HCT116 (cell line): ENCODE data around the gene SORL1. TPM values are rescaled to one million over a fixed set of nuclear protein-coding genes. Genes with fewer than 3 reads are reported as not detected.

Experiments used
- ATAC-seq: fragments of 200-7000 bp; cut with Tn5 transposase; 2 replicates; pipeline ENCODE4 v1.9.1; 2020; ENCODE audit warnings: mild to moderate bottlenecking, moderate library complexity
- BruUV-seq: library from RNA; stranded (reverse); fragments of 400-500 nt; replicated peaks from 2 replicates; lab custom pipeline; 2021; lab: Mats Ljungman, UMichigan
- CTCF ChIA-PET: fragments of 300-600 bp; sonication (Branson Sonifier 250); formaldehyde crosslinking; loops from one replicate; lab custom pipeline; 2021; ENCODE audit warnings: antibody characterized with exemption; lab: Charles Lee
- POLR2A ChIA-PET: fragments of 300-600, 350-600 bp; sonication (Branson Sonifier 250); formaldehyde crosslinking; loops from one replicate; lab custom pipeline; 2021; ENCODE audit warnings: antibody characterized with exemption; lab: Charles Lee
- RAD21 ChIA-PET, 2 experiments: fragments of 300-600 bp; sonication (Branson Sonifier 250); formaldehyde crosslinking; loops; one replicate each; lab custom pipeline; 2023; ENCODE audit warnings: low total read pairs in 2 of 2; ENCODE audit not compliant: uncharacterized antibody in 2 of 2, unreplicated experiment in 2 of 2, low non-redundant PET in 1 of 2; lab: Charles Lee
- DNase-seq: peaks from one replicate; pipeline ENCODE4 v3.0.0-alpha.2; 2010; ENCODE audit warnings: low read depth, low spot score
- H2AFZ ChIP-seq: fragments of 200-600 bp; shearing (Covaris generic), sonication (generic); 2 replicates; pipeline ENCODE4 v1.6.1; 2017; ENCODE audit warnings: low read depth, mixed run types, mixed read lengths, antibody characterized with exemption, low read length; ENCODE audit not compliant: poor library complexity, severe bottlenecking
- H3K27ac ChIP-seq: 2 replicates; pipeline ENCODE4 v1.5.1; 2012; ENCODE audit warnings: low read depth, low read length
- H3K27me3 ChIP-seq: fragments of 200-600 bp; sonication (generic); 2 replicates; pipeline ENCODE4 v1.6.1; 2016; ENCODE audit warnings: mixed run types, low read length, mixed read lengths; ENCODE audit not compliant: insufficient read depth
- H3K36me3 ChIP-seq, 2 experiments: fragments of 200-500 bp in 1 of 2; fragments of 200-600 bp in 1 of 2; sonication (Bioruptor generic) in 1 of 2; sonication (generic) in 1 of 2; 2 replicates each; pipeline versions ENCODE4 v1.5.1 to v1.6.1; 2014 to 2016; ENCODE audit warnings: low read length in 2 of 2, inconsistent platforms in 1 of 2, mixed read lengths in 1 of 2, mixed run types in 1 of 2; ENCODE audit not compliant: insufficient read depth in 2 of 2, control insufficient read depth in 1 of 2
- H3K4me1 ChIP-seq, 2 experiments: fragments of 200-600 bp in 1 of 2; sonication (generic) in 1 of 2; 2 replicates each; pipeline versions ENCODE4 v1.5.1 to v1.6.1; 2012 to 2017; ENCODE audit warnings: low read length in 2 of 2, inconsistent platforms in 1 of 2, mild to moderate bottlenecking in 1 of 2, mixed read lengths in 1 of 2, mixed run types in 1 of 2, moderate library complexity in 1 of 2; ENCODE audit not compliant: insufficient read depth in 2 of 2, control insufficient read depth in 1 of 2
- H3K4me2 ChIP-seq: fragments of 200-600 bp; sonication (generic); 2 replicates; pipeline ENCODE4 v1.6.1; 2017; ENCODE audit warnings: mixed run types, low read length, mixed read lengths
- H3K4me3 ChIP-seq, 2 experiments: fragments of 200-600 bp in 1 of 2; sonication (generic) in 1 of 2; replicated peaks in 1 of 2; 2 replicates each; pipeline ENCODE4 v1.5.1; 2011 to 2016; ENCODE audit warnings: low read length in 2 of 2, control low read depth in 1 of 2, low read depth in 1 of 2, mild to moderate bottlenecking in 1 of 2, mixed read lengths in 1 of 2, mixed run types in 1 of 2
- H3K79me2 ChIP-seq: fragments of 200-600 bp; sonication (generic); 2 replicates; pipeline ENCODE4 v1.6.1; 2017; ENCODE audit warnings: mild to moderate bottlenecking, mixed run types, low read length, moderate library complexity, mixed read lengths; ENCODE audit not compliant: insufficient read depth
- H3K9ac ChIP-seq: fragments of 200-600 bp; sonication (generic); 2 replicates; pipeline ENCODE4 v1.6.1; 2016; ENCODE audit warnings: low read length, mixed read lengths
- H3K9me2 ChIP-seq: fragments of 200-600 bp; sonication (generic), shearing (Covaris generic); 2 replicates; pipeline ENCODE4 v1.6.1; 2017; ENCODE audit warnings: mixed run types, mild to moderate bottlenecking, moderate library complexity; ENCODE audit not compliant: insufficient read depth
- H3K9me3 ChIP-seq, 2 experiments: fragments of 200-500 bp in 1 of 2; fragments of 200-600 bp in 1 of 2; sonication (Bioruptor generic) in 1 of 2; sonication (generic) in 1 of 2; 2 replicates each; pipeline ENCODE4 v1.6.1; 2014 to 2017; ENCODE audit warnings: low read length in 2 of 2, mixed read lengths in 2 of 2, inconsistent platforms in 1 of 2, low read depth in 1 of 2, mild to moderate bottlenecking in 1 of 2, mixed run types in 1 of 2, moderate library complexity in 1 of 2; ENCODE audit not compliant: control insufficient read depth in 1 of 2, insufficient read depth in 1 of 2
- H4K20me1 ChIP-seq: fragments of 200-600 bp; sonication (generic), shearing (Covaris generic); 2 replicates; pipeline ENCODE4 v1.6.1; 2017; ENCODE audit warnings: mixed run types, mild to moderate bottlenecking, moderate library complexity; ENCODE audit not compliant: insufficient read depth
- CEBPB ChIP-seq: IDR thresholded peaks from 2 replicates; pipeline ENCODE4 v1.6.1; 2012; ENCODE audit warnings: low read depth
- EGR1 ChIP-seq: IDR thresholded peaks from 2 replicates; pipeline ENCODE4 v1.6.1; 2012; ENCODE audit warnings: low read depth
- ELF1 ChIP-seq: IDR thresholded peaks from 2 replicates; pipeline ENCODE4 v1.6.1; 2012; ENCODE audit warnings: low read depth, borderline replicate concordance
- EZH2phosphoT487 ChIP-seq: fragments of 200-600 bp; IDR thresholded peaks from 2 replicates; pipeline ENCODE4 v1.6.1; 2018; ENCODE audit warnings: antibody characterized with exemption, borderline replicate concordance
- FOSL1 ChIP-seq: IDR thresholded peaks from 2 replicates; pipeline ENCODE4 v1.6.1; 2012; ENCODE audit warnings: low read depth
- JUND ChIP-seq: IDR thresholded peaks from 2 replicates; pipeline ENCODE4 v1.6.1; 2012
- POLR2A ChIP-seq: IDR thresholded peaks from 2 replicates; pipeline ENCODE4 v1.7.0; 2011; ENCODE audit warnings: borderline replicate concordance; ENCODE audit not compliant: insufficient read depth, insufficient read length; ENCODE audit errors: extremely low read depth
- SP1 ChIP-seq: IDR thresholded peaks from 2 replicates; pipeline ENCODE4 v1.6.1; 2012; ENCODE audit warnings: low read depth
- TCF7L2 ChIP-seq: IDR thresholded peaks from 2 replicates; pipeline ENCODE4 v1.7.0; 2011; ENCODE audit warnings: borderline replicate concordance, inconsistent platforms; ENCODE audit not compliant: insufficient read depth, insufficient read length; ENCODE audit errors: extremely low read depth
- ZNF274 ChIP-seq: fragments of 200-500 bp; sonication (Bioruptor generic); IDR thresholded peaks from 2 replicates; pipeline ENCODE4 v1.6.1; 2014; ENCODE audit warnings: mild to moderate bottlenecking, low read depth, low read length, inconsistent platforms
- intact Hi-C: fragments of 100-400 bp; cut with micrococcal nuclease; formaldehyde crosslinking; loops from 2 replicates; pipeline ENCODE4 v1.10.0; 2022
- total RNA-seq: library from RNA; stranded (reverse); gene quantifications from one replicate; pipeline ENCODE4 v1.2.1, GENCODE V29; 2021; ENCODE audit not compliant: unreplicated experiment
- TF ChIP-seq, protein P1 (sequence below): IDR thresholded peaks from 2 replicates; pipeline ENCODE4 v1.6.1; 2012
- TF ChIP-seq, protein P2 (sequence below): IDR thresholded peaks from 2 replicates; pipeline ENCODE4 v1.6.1; 2012; ENCODE audit warnings: low read depth
- TF ChIP-seq, protein P3 (sequence below): IDR thresholded peaks from 2 replicates; pipeline ENCODE4 v1.6.1; 2012
- TF ChIP-seq, protein P4 (sequence below), 3 experiments: fragments of 200-600 bp in 1 of 3; sonication (generic) in 1 of 3; IDR thresholded peaks in 2 of 3; conservative IDR thresholded peaks in 1 of 3; 2 replicates each; pipeline ENCODE4 v1.5.1; 2012 to 2017; ENCODE audit warnings: low read depth in 2 of 3, low read length in 2 of 3, antibody characterized with exemption in 1 of 3, borderline replicate concordance in 1 of 3, control low read depth in 1 of 3, mild to moderate bottlenecking in 1 of 3, mixed read lengths in 1 of 3, mixed run types in 1 of 3, moderate library complexity in 1 of 3; ENCODE audit not compliant: insufficient read depth in 1 of 3
- TF ChIP-seq, protein P5 (sequence below): IDR thresholded peaks from 2 replicates; pipeline ENCODE4 v1.6.1; 2011; ENCODE audit warnings: mild to moderate bottlenecking, low read length, moderate library complexity; ENCODE audit not compliant: insufficient replicate concordance; ENCODE audit errors: extremely low read depth

SORL1 gene
- total RNA-seq, 1 experiment from 2014 or later = 17.4 TPM

DNA sequence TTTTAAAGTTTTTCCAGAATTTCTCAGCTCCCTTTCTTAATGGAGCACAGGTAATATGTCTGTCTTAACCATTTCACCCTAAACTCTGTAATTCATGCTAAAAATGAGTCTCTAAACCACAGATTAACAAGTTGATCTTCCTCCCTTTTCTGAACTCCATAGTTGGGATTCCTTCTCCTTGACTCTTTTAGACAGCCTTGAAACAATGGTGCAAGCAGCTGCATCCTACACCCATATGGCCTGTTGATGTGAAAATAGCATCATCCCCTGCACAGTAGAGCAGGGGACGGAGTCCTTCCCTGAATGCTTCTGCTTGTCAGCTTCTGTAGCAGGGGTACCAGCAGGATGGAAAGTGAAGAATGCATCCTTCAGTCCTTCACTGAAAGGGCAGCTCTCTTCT is 193.5 kb downstream of the SORL1 start:
- Histone ChIP-seq H3K9me2 (no peaks in the 10 kb centered on the region), H3K4me1 (peaks cover 0 to 9% of the 10 kb centered on the region in 2 experiments; a peak in 1 of 4 replicates), H4K20me1 (no peaks in the 10 kb centered on the region), H2AFZ (no peak overlapping the region), H3K9ac (no peak overlapping the region), H3K79me2 (no peaks in the 10 kb centered on the region), H3K36me3 (no peaks in the 10 kb centered on the region), H3K9me3 (no peaks in the 10 kb centered on the region), H3K4me2 (no peak overlapping the region), H3K27ac (no peak overlapping the region), H3K4me3 (no peak overlapping the region), H3K27me3 (no peaks in the 10 kb centered on the region)
- no peak for TF ChIP-seq EGR1
- TF ChIP-seq, protein P1, sequence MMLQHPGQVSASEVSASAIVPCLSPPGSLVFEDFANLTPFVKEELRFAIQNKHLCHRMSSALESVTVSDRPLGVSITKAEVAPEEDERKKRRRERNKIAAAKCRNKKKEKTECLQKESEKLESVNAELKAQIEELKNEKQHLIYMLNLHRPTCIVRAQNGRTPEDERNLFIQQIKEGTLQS = no peak
- no peak for TF ChIP-seq ELF1
- TF ChIP-seq, protein P2, sequence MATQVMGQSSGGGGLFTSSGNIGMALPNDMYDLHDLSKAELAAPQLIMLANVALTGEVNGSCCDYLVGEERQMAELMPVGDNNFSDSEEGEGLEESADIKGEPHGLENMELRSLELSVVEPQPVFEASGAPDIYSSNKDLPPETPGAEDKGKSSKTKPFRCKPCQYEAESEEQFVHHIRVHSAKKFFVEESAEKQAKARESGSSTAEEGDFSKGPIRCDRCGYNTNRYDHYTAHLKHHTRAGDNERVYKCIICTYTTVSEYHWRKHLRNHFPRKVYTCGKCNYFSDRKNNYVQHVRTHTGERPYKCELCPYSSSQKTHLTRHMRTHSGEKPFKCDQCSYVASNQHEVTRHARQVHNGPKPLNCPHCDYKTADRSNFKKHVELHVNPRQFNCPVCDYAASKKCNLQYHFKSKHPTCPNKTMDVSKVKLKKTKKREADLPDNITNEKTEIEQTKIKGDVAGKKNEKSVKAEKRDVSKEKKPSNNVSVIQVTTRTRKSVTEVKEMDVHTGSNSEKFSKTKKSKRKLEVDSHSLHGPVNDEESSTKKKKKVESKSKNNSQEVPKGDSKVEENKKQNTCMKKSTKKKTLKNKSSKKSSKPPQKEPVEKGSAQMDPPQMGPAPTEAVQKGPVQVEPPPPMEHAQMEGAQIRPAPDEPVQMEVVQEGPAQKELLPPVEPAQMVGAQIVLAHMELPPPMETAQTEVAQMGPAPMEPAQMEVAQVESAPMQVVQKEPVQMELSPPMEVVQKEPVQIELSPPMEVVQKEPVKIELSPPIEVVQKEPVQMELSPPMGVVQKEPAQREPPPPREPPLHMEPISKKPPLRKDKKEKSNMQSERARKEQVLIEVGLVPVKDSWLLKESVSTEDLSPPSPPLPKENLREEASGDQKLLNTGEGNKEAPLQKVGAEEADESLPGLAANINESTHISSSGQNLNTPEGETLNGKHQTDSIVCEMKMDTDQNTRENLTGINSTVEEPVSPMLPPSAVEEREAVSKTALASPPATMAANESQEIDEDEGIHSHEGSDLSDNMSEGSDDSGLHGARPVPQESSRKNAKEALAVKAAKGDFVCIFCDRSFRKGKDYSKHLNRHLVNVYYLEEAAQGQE = no peak
- no peak for TF ChIP-seq TCF7L2
- TF ChIP-seq, protein P3, sequence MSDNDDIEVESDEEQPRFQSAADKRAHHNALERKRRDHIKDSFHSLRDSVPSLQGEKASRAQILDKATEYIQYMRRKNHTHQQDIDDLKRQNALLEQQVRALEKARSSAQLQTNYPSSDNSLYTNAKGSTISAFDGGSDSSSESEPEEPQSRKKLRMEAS = no peak
- TF ChIP-seq EZH2phosphoT487 = no peak
- TF ChIP-seq, protein P4, sequence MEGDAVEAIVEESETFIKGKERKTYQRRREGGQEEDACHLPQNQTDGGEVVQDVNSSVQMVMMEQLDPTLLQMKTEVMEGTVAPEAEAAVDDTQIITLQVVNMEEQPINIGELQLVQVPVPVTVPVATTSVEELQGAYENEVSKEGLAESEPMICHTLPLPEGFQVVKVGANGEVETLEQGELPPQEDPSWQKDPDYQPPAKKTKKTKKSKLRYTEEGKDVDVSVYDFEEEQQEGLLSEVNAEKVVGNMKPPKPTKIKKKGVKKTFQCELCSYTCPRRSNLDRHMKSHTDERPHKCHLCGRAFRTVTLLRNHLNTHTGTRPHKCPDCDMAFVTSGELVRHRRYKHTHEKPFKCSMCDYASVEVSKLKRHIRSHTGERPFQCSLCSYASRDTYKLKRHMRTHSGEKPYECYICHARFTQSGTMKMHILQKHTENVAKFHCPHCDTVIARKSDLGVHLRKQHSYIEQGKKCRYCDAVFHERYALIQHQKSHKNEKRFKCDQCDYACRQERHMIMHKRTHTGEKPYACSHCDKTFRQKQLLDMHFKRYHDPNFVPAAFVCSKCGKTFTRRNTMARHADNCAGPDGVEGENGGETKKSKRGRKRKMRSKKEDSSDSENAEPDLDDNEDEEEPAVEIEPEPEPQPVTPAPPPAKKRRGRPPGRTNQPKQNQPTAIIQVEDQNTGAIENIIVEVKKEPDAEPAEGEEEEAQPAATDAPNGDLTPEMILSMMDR (IDR thresholded peaks at IDR 0.05 in 2 of 3, conservative IDR thresholded peaks at IDR 0.05 in 1 of 3; ENCODE audit: borderline replicate concordance in 1 of 3, insufficient read depth in 1 of 3, low read depth in 2 of 3, low read length in 2 of 3) = no peak
- no peak for TF ChIP-seq JUND
- no peak for TF ChIP-seq CEBPB
- no peak for TF ChIP-seq ZNF274
- TF ChIP-seq, protein P5, sequence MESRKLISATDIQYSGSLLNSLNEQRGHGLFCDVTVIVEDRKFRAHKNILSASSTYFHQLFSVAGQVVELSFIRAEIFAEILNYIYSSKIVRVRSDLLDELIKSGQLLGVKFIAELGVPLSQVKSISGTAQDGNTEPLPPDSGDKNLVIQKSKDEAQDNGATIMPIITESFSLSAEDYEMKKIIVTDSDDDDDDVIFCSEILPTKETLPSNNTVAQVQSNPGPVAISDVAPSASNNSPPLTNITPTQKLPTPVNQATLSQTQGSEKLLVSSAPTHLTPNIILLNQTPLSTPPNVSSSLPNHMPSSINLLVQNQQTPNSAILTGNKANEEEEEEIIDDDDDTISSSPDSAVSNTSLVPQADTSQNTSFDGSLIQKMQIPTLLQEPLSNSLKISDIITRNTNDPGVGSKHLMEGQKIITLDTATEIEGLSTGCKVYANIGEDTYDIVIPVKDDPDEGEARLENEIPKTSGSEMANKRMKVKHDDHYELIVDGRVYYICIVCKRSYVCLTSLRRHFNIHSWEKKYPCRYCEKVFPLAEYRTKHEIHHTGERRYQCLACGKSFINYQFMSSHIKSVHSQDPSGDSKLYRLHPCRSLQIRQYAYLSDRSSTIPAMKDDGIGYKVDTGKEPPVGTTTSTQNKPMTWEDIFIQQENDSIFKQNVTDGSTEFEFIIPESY = no peak
- TF ChIP-seq POLR2A = no peak
- no peak for TF ChIP-seq SP1
- TF ChIP-seq FOSL1 = no peak
- intact Hi-C loops = no loop called here
- no TSS peak for BruUV-seq
- ChIA-PET CTCF (interaction anchor here (2.5 kb wide), 1 partner anchor 9 kb away, joined by 7 read pairs; no protein-coding TSS in a partner anchor), POLR2A (no interaction called here), RAD21 (no interaction called here)
- DNase-seq (no peak), ATAC-seq (no peak)
